ENCODE data around the gene HCFC1R1.
A peak's percentile ranks its signal among the peaks of the same experiment; 100 is the strongest.

Gene HCFC1R1

GRCh38 chr16:3032624-3033023, 8.9 kb upstream of the HCFC1R1 start:
- no peak for DNase-seq

DNA sequence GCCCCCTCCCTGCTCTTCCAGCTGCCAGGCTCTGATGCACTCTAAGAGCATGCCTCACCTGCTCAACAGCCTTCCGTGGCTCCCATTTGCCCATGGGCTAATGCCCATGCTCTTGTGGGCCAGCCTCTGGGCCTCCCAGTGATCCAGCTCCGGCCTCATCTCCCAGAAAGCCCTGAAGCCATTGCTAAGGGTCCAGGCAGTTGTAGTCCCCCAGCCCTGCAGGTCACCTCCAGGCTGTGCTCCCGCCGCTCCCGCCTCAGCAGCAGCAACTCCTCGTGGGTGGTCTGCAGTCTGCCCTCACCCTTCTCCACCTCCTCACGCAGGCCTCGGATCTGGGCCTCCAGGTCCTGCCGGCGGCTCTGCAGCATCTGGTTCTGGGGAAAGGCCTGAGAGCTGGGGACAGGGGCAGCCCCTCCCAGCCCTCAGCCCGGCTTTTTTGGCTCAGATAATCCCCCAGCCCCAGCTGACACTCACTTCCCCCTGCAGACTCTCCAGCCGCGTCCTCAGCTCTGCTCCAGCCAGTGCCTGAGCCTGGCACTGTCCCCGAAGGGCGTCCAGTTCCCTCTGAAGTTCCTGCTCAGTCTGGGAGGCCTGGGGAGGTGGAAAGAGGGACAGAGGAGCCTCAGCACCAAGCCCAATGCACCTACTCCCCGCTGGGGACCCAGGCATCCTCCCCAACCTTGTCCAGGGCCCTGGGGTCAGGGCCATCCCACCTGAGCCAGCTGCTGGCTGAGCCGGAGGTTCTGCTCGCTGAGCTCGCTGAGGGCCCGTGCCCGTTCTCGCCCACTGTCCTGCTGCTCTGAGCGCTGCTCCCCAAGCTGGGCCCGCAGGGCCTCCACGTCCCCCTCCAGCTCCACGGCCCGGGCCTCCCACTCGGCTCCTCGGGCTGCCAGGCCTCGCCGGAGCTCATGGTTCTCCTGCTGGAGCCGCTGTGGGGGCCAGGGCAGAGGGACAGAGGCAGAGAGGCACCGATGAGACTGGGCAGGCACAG, 6.8 kb upstream of the HCFC1R1 start:
- DNase-seq: no peak

DNA sequence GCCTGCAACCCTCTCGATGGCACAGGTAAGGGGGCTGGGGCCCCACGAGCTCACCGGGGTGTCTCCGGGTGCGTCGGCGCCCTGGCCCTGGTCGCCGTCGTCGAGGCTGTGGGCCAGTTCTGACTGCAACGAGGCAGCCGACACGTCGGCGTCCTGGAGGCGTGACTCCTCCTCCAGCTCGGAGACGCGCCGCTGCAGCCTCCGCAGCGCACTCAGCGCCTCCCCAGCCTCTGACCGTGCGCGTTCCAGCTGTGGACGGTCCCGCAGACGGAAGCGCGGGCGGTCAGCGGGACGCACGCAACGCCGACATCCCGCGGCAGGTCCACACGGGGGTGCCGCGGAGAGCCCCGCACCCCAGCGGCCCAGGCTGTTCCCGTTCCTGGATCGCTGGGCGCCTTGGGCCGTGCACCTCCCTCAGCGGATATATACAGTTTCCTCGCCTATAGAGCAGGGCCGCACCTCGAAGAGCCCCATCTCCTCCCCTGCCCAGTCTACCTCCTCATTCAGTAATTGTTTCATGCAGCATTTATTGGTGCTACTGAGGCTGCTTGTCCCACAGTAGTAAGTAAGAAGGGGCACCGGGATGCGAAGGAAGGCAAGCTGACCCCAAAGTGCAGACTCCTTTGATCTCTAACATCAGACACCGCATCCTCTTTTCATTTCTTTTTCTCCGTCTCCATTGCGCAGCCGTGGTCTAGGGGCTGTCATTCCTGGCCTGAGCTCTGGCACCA, 5.9 kb upstream of the HCFC1R1 start:
- DNase-seq: peak; percentile 39 to 45

- no peak for DNase-seq
Measured at GRCh38 chr16:3028716-3029319, 5.1 kb upstream of the HCFC1R1 start.

- DNase-seq: peak; percentile 78 to 92
Measured at GRCh38 chr16:3027983-3028715, 4.4 kb upstream of the HCFC1R1 start.

DNA sequence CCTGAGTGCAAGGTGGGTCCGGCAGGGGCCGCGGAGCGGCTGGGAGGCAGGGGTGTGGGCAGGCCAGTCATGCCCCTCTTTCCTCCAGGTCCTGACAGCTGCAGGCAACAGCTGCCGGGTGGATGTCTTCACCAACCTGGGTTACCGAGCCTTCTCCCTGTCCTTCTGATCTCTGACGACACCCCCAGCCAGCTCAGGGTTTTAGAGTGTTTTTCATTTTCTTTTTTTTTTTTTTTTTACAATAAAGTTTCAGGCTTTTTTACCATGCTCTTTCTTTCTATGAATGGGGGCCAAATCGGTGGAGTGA, 3.7 kb upstream of the HCFC1R1 start:
- DNase-seq: no peak

DNA sequence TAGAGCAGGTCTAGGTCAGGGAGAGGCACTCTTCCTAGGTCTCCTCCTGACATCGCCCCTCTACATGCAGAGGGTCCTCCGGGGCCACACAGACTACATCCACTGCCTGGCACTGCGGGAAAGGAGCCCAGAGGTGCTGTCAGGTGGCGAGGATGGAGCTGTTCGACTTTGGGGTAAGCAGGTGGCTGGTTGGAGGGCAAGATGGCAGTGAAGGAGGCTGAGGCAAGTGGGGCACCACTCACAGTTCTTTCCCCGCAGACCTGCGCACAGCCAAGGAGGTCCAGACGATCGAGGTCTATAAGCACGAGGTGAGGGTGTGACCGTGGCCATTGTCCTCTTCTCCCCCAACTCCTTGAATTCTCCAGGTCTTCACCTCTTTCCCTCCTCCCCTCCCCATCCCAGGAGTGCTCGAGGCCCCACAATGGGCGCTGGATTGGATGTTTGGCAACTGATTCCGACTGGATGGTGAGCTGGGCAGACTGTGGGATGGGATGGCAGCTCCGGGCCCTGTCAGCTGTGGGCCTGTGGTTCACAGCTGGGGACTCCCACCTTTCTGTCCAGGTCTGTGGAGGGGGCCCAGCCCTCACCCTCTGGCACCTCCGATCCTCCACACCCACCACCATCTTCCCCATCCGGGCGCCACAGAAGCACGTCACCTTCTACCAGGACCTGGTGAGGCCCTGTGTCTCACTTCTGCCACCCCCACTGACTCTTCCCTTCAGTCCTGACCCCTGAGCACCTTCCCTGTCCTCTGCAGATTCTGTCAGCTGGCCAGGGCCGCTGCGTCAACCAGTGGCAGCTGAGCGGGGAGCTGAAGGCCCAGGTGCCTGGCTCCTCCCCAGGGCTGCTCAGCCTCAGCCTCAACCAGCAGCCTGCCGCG, 3.1 kb upstream of the HCFC1R1 start:
- DNase-seq: no peak

GRCh38 chr16:3026003-3026378, 2.2 kb upstream of the HCFC1R1 start:
- no peak for DNase-seq

DNA sequence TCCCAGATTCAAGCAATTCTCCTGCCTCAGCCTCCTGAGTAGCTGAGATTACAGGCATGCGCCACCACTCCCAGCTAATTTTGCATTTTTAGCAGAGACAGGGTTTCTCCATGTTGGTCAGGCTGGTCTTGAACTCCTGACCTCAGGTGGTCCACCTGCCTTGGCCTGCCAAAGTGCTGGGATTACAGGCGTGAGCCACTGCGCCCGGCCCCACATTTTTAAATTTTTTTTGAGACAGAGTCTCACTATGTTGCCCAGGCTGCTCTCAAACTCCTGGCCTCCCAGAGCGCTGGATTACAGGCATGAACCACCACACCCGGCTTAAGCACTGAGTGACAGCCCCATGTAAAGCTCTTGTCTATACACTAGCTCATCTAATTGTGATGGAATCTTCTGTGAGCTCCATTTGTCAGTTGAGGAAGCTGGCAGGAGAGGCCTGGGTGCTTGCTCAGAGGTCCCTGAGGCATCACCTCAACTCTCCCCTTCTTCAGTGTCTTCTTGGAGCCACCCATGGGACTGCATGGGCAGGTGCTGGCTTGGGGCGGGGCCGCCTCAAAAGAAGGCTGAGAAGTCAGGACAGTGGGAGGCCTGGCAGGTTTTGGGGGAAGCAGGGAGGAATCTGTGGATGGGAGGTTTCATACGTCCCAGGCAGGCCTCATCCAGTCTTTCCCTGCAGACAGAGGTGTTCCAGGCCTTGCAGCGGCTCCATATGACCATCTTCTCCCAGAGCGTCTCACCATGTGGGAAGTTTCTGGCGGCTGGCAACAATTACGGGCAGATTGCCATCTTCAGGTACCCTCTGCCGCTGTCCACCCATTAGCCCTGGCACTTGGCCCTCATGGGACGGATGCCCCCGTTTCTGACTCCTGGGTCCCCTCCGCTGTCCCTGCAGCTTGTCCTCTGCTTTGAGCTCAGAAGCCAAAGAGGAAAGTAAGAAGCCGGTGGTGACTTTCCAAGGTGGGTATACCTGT, 1.6 kb upstream of the HCFC1R1 start:
- no peak for DNase-seq

DNA sequence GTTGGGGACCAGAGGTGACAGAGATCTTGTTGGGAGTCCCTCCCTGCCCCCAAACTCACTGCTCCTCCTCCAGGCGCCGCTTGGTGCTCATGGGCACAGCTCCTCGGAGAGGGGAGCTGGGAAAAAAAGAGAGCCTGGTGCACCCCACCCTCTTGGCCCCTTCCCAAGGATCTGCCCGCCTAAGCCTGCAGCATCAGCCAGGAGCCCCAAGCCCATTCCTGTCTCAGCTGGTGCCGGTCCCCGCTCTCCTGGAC, 400 bp downstream of the HCFC1R1 start:
- DNase-seq: no peak

GRCh38 chr16:3022684-3023414, 893 bp downstream of the HCFC1R1 start:
- no peak for DNase-seq

DNA sequence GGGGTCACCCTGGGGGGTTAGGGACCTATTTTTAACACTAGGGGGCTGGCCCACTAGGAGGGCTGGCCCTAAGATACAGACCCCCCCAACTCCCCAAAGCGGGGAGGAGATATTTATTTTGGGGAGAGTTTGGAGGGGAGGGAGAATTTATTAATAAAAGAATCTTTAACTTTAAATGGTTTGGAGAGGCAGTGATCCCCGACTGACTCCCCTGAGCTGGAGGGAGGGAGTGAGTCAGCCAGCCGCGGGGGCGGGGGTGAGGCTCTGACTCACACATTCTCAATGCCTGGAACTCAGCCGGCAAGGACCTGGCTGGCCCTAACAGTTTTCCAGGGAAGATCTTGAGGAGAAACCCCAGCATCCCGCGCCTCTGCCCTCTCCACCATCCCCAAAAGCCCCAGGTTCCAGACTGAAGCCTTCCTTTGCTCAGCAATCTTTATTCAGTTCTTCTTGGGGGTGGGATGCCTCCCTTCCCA, 1.5 kb downstream of the HCFC1R1 start:
- peak; percentile 91 to 93 for DNase-seq

DNA sequence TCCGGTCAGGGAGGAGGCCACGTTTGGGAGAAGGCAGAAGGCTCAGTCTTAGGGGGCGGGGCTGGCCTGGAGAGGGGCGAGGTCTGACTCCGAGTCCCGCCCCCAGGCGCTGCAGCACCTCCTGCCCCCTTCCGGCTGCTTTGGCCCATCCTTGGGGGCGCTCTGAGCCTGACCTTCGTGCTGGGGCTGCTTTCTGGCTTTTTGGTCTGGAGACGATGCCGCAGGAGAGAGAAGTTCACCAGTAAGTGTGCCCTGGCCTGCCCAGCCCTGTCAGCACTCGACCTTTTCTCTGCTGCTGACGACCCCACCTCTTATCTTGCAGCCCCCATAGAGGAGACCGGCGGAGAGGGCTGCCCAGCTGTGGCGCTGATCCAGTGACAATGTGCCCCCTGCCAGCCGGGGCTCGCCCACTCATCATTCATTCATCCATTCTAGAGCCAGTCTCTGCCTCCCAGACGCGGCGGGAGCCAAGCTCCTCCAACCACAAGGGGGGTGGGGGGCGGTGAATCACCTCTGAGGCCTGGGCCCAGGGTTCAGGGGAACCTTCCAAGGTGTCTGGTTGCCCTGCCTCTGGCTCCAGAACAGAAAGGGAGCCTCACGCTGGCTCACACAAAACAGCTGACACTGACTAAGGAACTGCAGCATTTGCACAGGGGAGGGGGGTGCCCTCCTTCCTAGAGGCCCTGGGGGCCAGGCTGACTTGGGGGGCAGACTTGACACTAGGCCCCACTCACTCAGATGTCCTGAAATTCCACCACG, 2.1 kb downstream of the HCFC1R1 start:
- DNase-seq: peak; percentile 73 to 90

- DNase-seq: peak; percentile 49 to 74
Measured at GRCh38 chr16:3020604-3021448, 2.9 kb downstream of the HCFC1R1 start.

DNA sequence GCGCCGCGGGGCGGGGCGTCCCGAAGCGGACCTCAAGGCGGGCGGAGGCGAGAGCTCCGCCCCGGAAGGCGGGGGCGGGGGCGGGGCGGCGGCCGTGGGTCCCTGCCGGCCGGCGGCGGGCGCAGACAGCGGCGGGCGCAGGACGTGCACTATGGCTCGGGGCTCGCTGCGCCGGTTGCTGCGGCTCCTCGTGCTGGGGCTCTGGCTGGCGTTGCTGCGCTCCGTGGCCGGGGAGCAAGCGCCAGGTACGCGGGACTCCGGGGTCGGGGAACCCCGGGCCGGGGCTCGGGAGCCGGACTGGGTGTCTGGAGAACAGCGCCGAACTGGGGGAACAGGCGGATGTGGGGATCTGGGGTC, 3.5 kb downstream of the HCFC1R1 start, which contains the start of gene TNFRSF12A:
TNFRSF12A (plus strand) TSS at position 122 of the 357 bp plus-strand sequence; CDS start at position 152, 30 bp downstream.
- DNase-seq: peak; percentile 55 to 67

DNA sequence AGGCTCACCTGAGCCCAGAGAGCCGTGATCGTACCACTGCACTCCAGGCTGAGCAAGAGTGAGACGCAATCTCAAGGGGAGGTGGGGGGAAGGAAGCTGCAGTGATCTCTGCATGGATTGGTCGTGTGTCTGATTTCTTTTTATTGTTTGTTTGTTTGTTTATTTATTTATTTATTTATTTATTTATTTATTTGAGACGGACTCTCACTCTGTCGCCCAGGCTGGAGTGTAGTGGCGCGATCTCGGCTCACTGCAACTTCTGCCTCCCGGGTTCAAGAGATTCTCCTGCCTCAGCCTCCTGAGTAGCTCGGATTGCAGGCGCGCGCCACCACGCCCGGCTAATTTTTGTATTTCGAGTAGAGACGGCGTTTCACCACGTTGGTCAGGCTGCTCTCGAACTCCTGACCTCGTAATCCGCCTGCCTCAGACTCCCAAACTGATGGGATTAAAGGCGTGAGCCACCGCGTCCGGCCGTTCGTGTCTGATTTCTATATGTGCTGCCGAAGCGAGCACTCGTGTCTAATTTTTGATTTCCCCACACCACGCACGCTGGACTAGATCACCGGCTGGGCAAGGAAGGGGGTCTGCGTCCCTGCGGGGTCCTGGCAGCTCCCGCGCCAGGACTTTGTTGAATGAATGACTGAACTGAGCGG, 4.0 kb downstream of the HCFC1R1 start:
- no peak for DNase-seq

- DNase-seq: peak in 1 of 2 experiments; percentile 15
Measured at GRCh38 chr16:3017794-3018506, 5.8 kb downstream of the HCFC1R1 start, which contains the start of gene CLDN6. TSS of gene CLDN6 (minus strand) at chr16:3018183. CDS start at chr16:3016021, 2,162 bp downstream.

Data from stimulated activated CD4-positive, alpha-beta T cell treated with anti-CD3 and anti-CD28 coated beads, Interleukin-4, amount 100 ng/mL, for 4 hours (primary cell).